NB4 (cell line): ENCODE measurements around the gene RGS11.

Experiments
- MYC ChIP-seq: IDR thresholded peaks from 2 replicates; pipeline ENCODE4 v1.6.1; 2011; ENCODE audit warnings: low read depth, low read length
- POLR2A ChIP-seq: IDR thresholded peaks from 2 replicates; pipeline ENCODE4 v1.6.1; 2011; ENCODE audit warnings: mild to moderate bottlenecking; ENCODE audit not compliant: insufficient read length; ENCODE audit errors: extremely low read depth
- TF ChIP-seq, protein P1 (sequence below): IDR thresholded peaks from one replicate; pipeline ENCODE4 v1.5.1; 2012; ENCODE audit warnings: low read depth, low read length
- TF ChIP-seq, protein P2 (sequence below): IDR thresholded peaks from 2 replicates; pipeline ENCODE4 v1.6.1; 2011; ENCODE audit warnings: low read depth, low read length

DNA sequence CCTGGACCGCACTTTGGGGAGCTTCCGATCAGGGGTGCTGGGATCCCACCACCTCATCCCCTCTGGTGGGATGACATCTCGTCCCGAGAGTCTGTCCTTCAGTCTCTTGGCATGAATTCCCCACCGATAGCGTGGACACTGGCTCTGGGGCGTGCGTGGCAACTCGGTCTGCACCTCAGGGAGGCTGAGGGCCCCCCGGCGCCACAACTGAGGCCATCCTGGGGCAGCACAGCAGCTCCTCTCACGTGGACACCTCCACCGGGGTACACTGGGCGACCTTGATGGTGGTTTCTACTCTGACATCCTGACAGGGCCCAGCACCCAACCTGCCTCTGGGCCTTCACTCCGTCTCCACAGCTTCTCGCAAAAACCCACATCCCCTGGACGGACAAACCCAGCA lies 15.8 kb upstream of the RGS11 start:
- TF ChIP-seq, protein P1, sequence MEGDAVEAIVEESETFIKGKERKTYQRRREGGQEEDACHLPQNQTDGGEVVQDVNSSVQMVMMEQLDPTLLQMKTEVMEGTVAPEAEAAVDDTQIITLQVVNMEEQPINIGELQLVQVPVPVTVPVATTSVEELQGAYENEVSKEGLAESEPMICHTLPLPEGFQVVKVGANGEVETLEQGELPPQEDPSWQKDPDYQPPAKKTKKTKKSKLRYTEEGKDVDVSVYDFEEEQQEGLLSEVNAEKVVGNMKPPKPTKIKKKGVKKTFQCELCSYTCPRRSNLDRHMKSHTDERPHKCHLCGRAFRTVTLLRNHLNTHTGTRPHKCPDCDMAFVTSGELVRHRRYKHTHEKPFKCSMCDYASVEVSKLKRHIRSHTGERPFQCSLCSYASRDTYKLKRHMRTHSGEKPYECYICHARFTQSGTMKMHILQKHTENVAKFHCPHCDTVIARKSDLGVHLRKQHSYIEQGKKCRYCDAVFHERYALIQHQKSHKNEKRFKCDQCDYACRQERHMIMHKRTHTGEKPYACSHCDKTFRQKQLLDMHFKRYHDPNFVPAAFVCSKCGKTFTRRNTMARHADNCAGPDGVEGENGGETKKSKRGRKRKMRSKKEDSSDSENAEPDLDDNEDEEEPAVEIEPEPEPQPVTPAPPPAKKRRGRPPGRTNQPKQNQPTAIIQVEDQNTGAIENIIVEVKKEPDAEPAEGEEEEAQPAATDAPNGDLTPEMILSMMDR: no peak
- no peak for TF ChIP-seq POLR2A
- TF ChIP-seq, protein P2, sequence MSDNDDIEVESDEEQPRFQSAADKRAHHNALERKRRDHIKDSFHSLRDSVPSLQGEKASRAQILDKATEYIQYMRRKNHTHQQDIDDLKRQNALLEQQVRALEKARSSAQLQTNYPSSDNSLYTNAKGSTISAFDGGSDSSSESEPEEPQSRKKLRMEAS: no peak
- no peak for TF ChIP-seq MYC
